Pancreas (tissue), 10 donors: Measurements from ENCODE around the gene BCL2L15. TPM values are rescaled to one million over a fixed set of nuclear protein-coding genes. Genes with fewer than 3 reads are reported as not detected.

Experiments
- ATAC-seq, 4 donors: fragments of 200-7000 bp; cut with Tn5 transposase; one replicate each; pipeline versions ENCODE4 v1.8.0 to v1.9.1; 2020; ENCODE audit warnings: mild to moderate bottlenecking in 4 of 4, moderate library complexity in 4 of 4
- DNase-seq, 6 donors: peaks; one replicate each; pipeline ENCODE4 v3.0.0-alpha.2; 2020
- FAIRE-seq: peaks from 2 replicates; lab custom pipeline; 2012; peaks lifted over from hg19 to GRCh38; lab: Jason Lieb, UNC
- H3K27ac ChIP-seq, 4 donors: fragments of 200-600 bp; sonication (generic); 1 replicate in 3 of 4; 2 replicates in 1 of 4; pipeline versions ENCODE4 v1.5.0 to v1.8.0; 2020
- H3K27me3 ChIP-seq, 4 donors: fragments of 200-600 bp; one replicate each; pipeline ENCODE4 v1.8.0; 2021
- H3K36me3 ChIP-seq, 3 donors: fragments of 200-600 bp; sonication (generic) in 1 of 3; one replicate each; pipeline versions ENCODE4 v1.5.0 to v1.8.0; 2020 to 2021
- H3K4me1 ChIP-seq, 3 donors: fragments of 200-600 bp; one replicate each; pipeline ENCODE4 v1.8.0; 2021
- H3K4me3 ChIP-seq, 4 donors: fragments of 200-600 bp; sonication (generic) in 2 of 4; one replicate each; pipeline versions ENCODE4 v1.5.0 to v1.8.0; 2020 to 2021
- H3K9me3 ChIP-seq, 4 donors: fragments of 200-600 bp; one replicate each; pipeline ENCODE4 v1.8.0; 2021
- CTCF ChIP-seq, 4 donors: fragments of 200-600 bp; sonication (generic) in 3 of 4; IDR thresholded peaks; one replicate each; pipeline versions ENCODE4 v1.5.0 to v1.8.0; 2021; ENCODE audit warnings: antibody characterized with exemption in 4 of 4
- WGBS, 2 donors: extraction: QIAGEN DNeasy Blood & Tissue Kit; methylation state at CpG; one replicate each; pipeline ENCODE4 v1.1.7; 2013; 5-methylcytosine and 5-hydroxymethylcytosine counted together
- intact Hi-C, 3 donors: fragments of 100-400 bp; cut with DNase I; formaldehyde crosslinking; loops; one replicate each; pipeline versions ENCODE4 v1.11.1 to v1.14.2; 2022
- polyA plus RNA-seq, 2 donors: library from polyadenylated mRNA; stranded (reverse); fragments of 200-250 nt; gene quantifications; one replicate each; pipeline ENCODE4 v1.2.3, GENCODE V29; 2013
- total RNA-seq, 6 donors: library from RNA; stranded (reverse); fragmentation: NEBNext Ultra II Directional in 4 of 6; extraction: Animal tissue kit (Norgen Biotek cat#: 25700) in 4 of 6; gene quantifications; one replicate each; pipeline versions ENCODE4 v1.2.1 to v1.2.4, GENCODE V29; 2021 to 2023
- donor health status: healthy with polysubstance abuse.
- donor health status: DM: no; HTN: no; CAD: no; lungs with moderate emphysema.
- donor health status: DM: no; HTN: no; CAD: no.
- donor health status: control.
- donor health status: control.
- donor health status: Bipolar disorder and iron deficiency.
- donor health status: DM: yes; HTN: yes; CAD: no.
- donor health status: DM: no; HTN: no; CAD: no.
- donor health status: DM: no; HTN: no; CAD: no.
- donor health status: DM: yes; HTN: yes; CAD: no.

BCL2L15 gene
- total and polyA plus RNA-seq, 8 donors: 4.9 to 25.8 (median 15.1) TPM

GRCh38 chr1:113871597-113872113 is 15.7 kb downstream of the BCL2L15 start, which contains the start of gene PTPN22:
Gene PTPN22, minus strand, starts transcription at chr1:113871712.
- no peak for TF ChIP-seq CTCF (IDR thresholded peaks at IDR 0.05)
- peak within 1 kb of the TSS in 1 of 4 donors; percentile 3 for H3K4me3 ChIP-seq
- FAIRE-seq (no peak), DNase-seq (peak in 1 of 6 donors; percentile 32), ATAC-seq (peak in 2 of 4 donors; percentile 63 to 70)
- intact Hi-C loops: no loop called here
- 89 to 94% methylated on average over 4 of the region's 4 CpGs for WGBS, 2 donors
- H3K4me1 ChIP-seq: peaks cover 0 to 38% (median 11%) of the 10 kb centered on the region in 3 donors
- peak within 1 kb of the TSS in 2 of 4 donors; percentile 19 to 35 for H3K27ac ChIP-seq
- no peaks in the 10 kb centered on the region for H3K9me3 ChIP-seq
- no peaks in the 10 kb centered on the region for H3K36me3 ChIP-seq
- no peaks in the 10 kb centered on the region for H3K27me3 ChIP-seq

GRCh38 chr1:113870778-113871177 is 16.6 kb downstream of the BCL2L15 start:
- TF ChIP-seq CTCF (IDR thresholded peaks at IDR 0.05): no peak
- H3K4me1 ChIP-seq: peaks cover 0 to 32% (median 11%) of the 10 kb centered on the region in 3 donors
- 85 to 94% methylated on average over 3 of the region's 3 CpGs for WGBS, 2 donors
- H3K27ac ChIP-seq: no peak overlapping the region
- no peak for DNase-seq
- intact Hi-C loops: no loop called here
- no peaks in the 10 kb centered on the region for H3K27me3 ChIP-seq
- H3K4me3 ChIP-seq: peak overlapping the region in 1 of 4 donors; percentile 3
- no peak for FAIRE-seq
- H3K36me3 ChIP-seq: no peaks in the 10 kb centered on the region
- H3K9me3 ChIP-seq: no peaks in the 10 kb centered on the region
- ATAC-seq: no peak

GRCh38 chr1:113868387-113869083 is 18.8 kb downstream of the BCL2L15 start:
- no peaks in the 10 kb centered on the region for H3K9me3 ChIP-seq
- no peak overlapping the region for H3K27ac ChIP-seq
- 90 to 95% methylated on average over 4 of the region's 4 CpGs for WGBS, 2 donors
- H3K27me3 ChIP-seq: no peaks in the 10 kb centered on the region
- TF ChIP-seq CTCF (IDR thresholded peaks at IDR 0.05): no peak
- no peak for DNase-seq
- ATAC-seq: no peak
- no peak overlapping the region for H3K4me3 ChIP-seq
- H3K36me3 ChIP-seq: no peaks in the 10 kb centered on the region
- intact Hi-C loops: no loop called here
- peaks cover 0 to 12% (median 6%) of the 10 kb centered on the region in 3 donors for H3K4me1 ChIP-seq
- no peak for FAIRE-seq

- H3K4me3 ChIP-seq: no peak overlapping the region
- ATAC-seq: no peak
- H3K27ac ChIP-seq: no peak overlapping the region
- no peak for FAIRE-seq
- DNase-seq: no peak
- H3K9me3 ChIP-seq: no peaks in the 10 kb centered on the region
- H3K4me1 ChIP-seq: no peaks in the 10 kb centered on the region
- intact Hi-C loops: no loop called here
- H3K36me3 ChIP-seq: no peaks in the 10 kb centered on the region
- TF ChIP-seq CTCF (IDR thresholded peaks at IDR 0.05): no peak
- 92 to 98% methylated on average over 5 of the region's 5 CpGs for whole genome bisulfite sequencing, 2 donors
- H3K27me3 ChIP-seq: no peaks in the 10 kb centered on the region
These were observed 25.7 kb downstream of the BCL2L15 start for GRCh38 chr1:113861641-113862040.

GRCh38 chr1:113860891-113861290 is 26.5 kb downstream of the BCL2L15 start:
- WGBS, 2 donors: 78 to 81% methylated on average over 3 of the region's 3 CpGs
- no peaks in the 10 kb centered on the region for H3K27me3 ChIP-seq
- no peak overlapping the region for H3K27ac ChIP-seq
- H3K4me3 ChIP-seq: no peak overlapping the region
- FAIRE-seq: no peak
- no peaks in the 10 kb centered on the region for H3K4me1 ChIP-seq
- TF ChIP-seq CTCF (IDR thresholded peaks at IDR 0.05): no peak
- ATAC-seq: no peak
- no peaks in the 10 kb centered on the region for H3K9me3 ChIP-seq
- no peak for DNase-seq
- intact Hi-C loops: no loop called here
- no peaks in the 10 kb centered on the region for H3K36me3 ChIP-seq
